NB4 (cell line): ENCODE data around the gene STK33.

Experiments
- DNase-seq: peaks from one replicate; pipeline ENCODE4 v3.0.0; 2010; ENCODE audit warnings: low read depth
- H3K4me3 ChIP-seq: one replicate; pipeline ENCODE4 v1.5.1; 2011; ENCODE audit warnings: mild to moderate bottlenecking, low read depth, low read length, moderate library complexity
- CTCF ChIP-seq: IDR thresholded peaks from one replicate; pipeline ENCODE4 v1.5.1; 2012; ENCODE audit warnings: low read depth, low read length
- MAX ChIP-seq: IDR thresholded peaks from 2 replicates; pipeline ENCODE4 v1.6.1; 2011; ENCODE audit warnings: low read depth, low read length
- MYC ChIP-seq: IDR thresholded peaks from 2 replicates; pipeline ENCODE4 v1.6.1; 2011; ENCODE audit warnings: low read depth, low read length
- POLR2A ChIP-seq: IDR thresholded peaks from 2 replicates; pipeline ENCODE4 v1.6.1; 2011; ENCODE audit warnings: mild to moderate bottlenecking; ENCODE audit not compliant: insufficient read length; ENCODE audit errors: extremely low read depth

STK33 gene

GRCh38 chr11:8354622-8355415 is 239.2 kb downstream of the STK33 start:
- TF ChIP-seq MAX (0 out of 2 replicates have a peak, but pooled peaks have one; percentile 7), POLR2A (no peak)
- no peak overlapping the region for H3K4me3 ChIP-seq
- DNase-seq: peak; percentile 46

GRCh38 chr11:8352876-8353505 is 241.0 kb downstream of the STK33 start:
- no peak overlapping the region for H3K4me3 ChIP-seq
- no peak for DNase-seq
- TF ChIP-seq MYC (no peak), POLR2A (no peak), CTCF (no peak), MAX (no peak)

GRCh38 chr11:8352103-8352875 is 241.7 kb downstream of the STK33 start:
- no peak for TF ChIP-seq POLR2A
- TF ChIP-seq MYC: no peak
- no peak for TF ChIP-seq CTCF
- TF ChIP-seq MAX: no peak
- H3K4me3 ChIP-seq: no peak overlapping the region
- DNase-seq: peak; percentile 21

GRCh38 chr11:8351223-8351622 is 242.8 kb downstream of the STK33 start:
- no peak overlapping the region for H3K4me3 ChIP-seq
- no peak for TF ChIP-seq POLR2A
- no peak for TF ChIP-seq MAX
- no peak for TF ChIP-seq MYC
- no peak for TF ChIP-seq CTCF
- no peak for DNase-seq

GRCh38 chr11:8347978-8348377 is 246.1 kb downstream of the STK33 start:
- H3K4me3 ChIP-seq: no peak overlapping the region
- TF ChIP-seq MAX (no peak), POLR2A (no peak)
- DNase-seq: no peak

GRCh38 chr11:8346157-8346755 is 247.8 kb downstream of the STK33 start:
- no peak for DNase-seq
- H3K4me3 ChIP-seq: no peak overlapping the region
- TF ChIP-seq POLR2A (no peak), CTCF (no peak), MYC (no peak), MAX (no peak)
